ENCODE measurements around the gene CYBC1.

GRCh38 chr17:82397449-82398335, 52.9 kb downstream of the CYBC1 start:
- TF ChIP-seq, protein P1, sequence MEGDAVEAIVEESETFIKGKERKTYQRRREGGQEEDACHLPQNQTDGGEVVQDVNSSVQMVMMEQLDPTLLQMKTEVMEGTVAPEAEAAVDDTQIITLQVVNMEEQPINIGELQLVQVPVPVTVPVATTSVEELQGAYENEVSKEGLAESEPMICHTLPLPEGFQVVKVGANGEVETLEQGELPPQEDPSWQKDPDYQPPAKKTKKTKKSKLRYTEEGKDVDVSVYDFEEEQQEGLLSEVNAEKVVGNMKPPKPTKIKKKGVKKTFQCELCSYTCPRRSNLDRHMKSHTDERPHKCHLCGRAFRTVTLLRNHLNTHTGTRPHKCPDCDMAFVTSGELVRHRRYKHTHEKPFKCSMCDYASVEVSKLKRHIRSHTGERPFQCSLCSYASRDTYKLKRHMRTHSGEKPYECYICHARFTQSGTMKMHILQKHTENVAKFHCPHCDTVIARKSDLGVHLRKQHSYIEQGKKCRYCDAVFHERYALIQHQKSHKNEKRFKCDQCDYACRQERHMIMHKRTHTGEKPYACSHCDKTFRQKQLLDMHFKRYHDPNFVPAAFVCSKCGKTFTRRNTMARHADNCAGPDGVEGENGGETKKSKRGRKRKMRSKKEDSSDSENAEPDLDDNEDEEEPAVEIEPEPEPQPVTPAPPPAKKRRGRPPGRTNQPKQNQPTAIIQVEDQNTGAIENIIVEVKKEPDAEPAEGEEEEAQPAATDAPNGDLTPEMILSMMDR (IDR thresholded peaks at IDR 0.05) = no peak
- no peak for TF ChIP-seq POLR2A (IDR thresholded peaks at IDR 0.05)

All from testis (tissue), 2 donors.